GM19395 (cell line): ENCODE results near the gene SF3A1.
A peak's percentile ranks its signal among the peaks of the same experiment; 100 is the strongest.

Source experiments
- ATAC-seq: cut with Tn5 transposase; IDR thresholded peaks from one replicate; pipeline ENCODE4 v1.9.1; 2021; ENCODE audit warnings: mild to moderate bottlenecking, moderate library complexity; ENCODE audit not compliant: unreplicated experiment

Gene SF3A1

DNA sequence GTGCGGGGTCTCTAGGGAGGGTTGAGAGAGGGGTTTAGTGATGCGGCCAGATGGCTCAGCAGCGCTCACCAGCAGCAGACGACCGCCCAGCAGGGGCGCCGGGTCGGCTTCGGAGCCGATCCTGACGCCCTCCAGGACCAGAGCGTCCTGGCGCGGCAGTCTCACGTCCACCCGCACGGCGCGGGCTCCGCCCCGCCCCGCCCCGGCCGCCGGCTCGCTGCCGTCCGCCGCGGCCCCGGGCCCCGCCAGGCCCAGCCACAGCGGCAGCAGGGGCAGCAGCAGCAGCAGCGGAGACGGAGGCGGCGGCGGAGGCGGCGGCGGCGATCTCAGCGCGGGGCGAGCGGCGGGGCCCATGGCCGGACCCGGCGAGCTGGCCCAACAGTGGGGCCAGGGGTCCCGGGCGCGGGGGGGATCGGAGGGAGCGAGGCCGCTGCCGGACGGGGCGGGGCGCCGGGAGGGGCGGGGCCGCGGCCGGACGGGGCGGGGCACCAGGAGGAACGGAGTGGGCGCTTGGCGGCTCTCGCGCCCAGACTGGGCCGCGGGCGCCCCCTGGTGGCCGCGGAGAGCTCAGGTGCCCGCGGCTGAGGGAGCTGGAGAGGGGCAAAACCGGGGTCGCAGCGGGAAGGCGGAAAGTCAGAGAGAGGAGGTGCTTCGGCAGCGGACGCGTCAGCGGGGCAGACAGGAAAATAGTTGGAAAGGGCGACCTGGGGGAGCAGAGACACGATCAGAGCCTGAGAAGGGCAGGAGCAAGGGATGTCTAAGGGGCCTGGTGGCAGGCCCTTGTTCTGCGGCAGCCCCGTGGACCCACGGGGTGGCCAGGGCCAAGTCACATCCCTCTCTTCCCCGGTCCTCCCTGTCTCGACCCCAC is 30.5 kb upstream of the SF3A1 start, which contains the start of gene RNF215:
TSS of gene RNF215 (minus strand) at position 452 of the 868 bp plus-strand sequence. CDS start at position 354, 98 bp downstream.
- ATAC-seq = peak; percentile 63

DNA sequence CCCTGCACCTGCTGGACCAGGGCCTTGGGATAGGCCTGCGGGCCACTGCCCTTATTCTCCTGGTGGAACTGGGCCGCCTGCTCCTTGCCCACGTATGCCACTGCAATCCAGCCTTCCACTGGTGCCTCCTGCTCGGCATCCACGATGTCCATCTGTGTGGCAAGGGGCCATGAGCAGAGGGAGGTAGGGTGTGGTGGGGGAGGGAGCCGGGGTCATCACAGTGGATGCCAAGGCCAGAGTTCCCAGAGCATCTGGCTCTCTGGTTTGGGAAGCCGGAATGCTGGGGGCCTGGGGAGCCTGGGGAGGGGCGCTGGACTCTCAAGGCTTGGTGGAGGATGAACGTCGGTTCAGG is 29.9 kb upstream of the SF3A1 start:
- ATAC-seq = no peak

DNA sequence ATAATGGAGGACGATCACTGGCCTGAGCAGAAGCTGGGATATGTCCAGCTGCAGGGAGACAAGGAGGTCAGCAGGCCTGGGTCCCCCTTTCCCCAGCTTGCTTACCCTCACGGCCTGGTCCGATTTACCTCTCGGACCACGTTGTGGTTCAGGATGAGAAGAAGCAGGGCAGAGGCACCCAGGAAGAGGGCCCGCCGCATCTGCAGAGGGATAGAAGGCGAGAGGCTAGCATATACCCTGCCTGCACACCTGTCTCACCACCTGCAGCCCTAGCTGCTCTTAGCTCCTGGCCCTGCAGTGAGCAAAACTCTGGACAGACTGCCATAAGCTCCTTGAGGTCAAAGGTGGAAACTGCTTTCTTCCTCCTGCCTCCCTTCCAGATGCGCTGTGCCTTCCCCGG is 29.2 kb upstream of the SF3A1 start:
- ATAC-seq = no peak

DNA sequence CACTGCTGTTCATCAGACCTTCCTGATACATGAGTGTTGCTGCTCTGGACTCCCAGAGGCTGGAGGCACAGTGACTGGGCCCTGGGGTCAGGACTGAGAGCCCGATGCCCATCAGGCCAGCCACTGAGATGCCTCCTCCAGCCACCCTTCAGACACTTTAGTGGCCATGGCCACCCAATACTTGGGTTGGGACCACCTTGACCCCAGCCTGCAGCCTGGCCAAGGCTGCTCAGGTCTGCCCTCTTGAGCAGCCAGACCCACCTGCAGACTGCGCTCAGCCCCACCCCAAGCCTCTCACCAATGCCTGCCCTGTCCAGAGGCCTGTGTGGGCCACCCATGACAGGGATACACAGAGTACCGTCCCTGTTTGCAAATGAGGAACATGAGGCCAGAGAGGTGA is 26.4 kb upstream of the SF3A1 start:
- ATAC-seq = no peak

DNA sequence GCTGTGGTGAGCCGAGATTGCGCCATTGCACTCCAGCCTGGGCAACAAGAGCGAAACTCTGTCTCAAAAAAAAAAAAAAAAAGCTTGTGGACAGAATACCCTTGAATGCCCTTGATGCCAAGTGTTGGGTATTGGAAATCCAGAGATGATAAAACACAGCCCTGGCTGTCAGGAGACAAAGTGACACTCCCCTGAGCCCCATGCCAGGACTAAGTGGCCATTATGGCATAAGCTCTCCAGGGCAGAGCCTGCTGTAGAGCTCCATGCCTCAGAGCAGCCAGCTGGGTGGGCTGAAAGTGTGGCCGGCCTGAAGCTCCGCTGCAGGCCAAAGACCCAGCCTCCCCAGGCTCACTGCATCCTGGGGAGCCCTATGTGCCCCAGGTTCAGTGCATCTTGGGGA is 25.6 kb upstream of the SF3A1 start:
- no peak for ATAC-seq

DNA sequence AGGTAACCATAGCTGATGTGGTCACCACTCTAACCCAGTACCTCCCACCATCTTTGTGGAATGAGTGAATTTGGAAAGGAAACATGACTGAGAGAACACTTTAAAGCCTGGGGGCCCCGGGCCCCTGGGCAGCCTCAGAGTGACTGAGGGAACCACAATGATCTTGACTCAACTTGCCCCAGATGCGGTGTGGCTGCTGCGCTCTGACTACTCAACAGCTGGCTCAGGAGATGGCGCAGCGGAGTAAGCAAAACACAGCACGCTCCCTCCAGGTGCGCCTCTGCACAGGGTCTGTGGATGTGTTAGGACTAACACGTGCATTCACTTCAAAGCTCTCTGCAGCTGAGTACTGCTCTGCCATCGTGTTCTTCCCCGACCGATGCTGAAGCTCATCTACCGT is 24.6 kb upstream of the SF3A1 start:
- no peak for ATAC-seq

DNA sequence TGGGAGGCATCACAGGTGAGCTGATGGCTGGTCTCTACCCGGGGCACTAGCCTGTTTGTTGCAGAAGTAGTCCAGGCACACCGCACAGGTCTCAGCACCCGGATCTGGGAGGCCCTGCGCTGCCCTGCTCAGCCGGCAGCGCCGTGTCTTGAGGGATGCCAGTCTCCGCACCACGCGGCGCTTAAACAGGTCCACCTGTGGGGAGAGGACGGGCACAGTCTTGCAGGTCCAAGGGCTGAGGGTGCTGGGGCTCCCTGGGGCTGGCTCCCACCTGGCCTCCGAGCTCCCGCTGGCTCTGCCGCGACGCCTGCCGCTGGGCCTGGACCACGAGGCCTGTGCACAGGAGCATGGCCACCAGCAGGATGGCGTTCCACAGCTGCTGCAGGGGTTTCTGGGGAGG is 23.3 kb upstream of the SF3A1 start:
- ATAC-seq = no peak

DNA sequence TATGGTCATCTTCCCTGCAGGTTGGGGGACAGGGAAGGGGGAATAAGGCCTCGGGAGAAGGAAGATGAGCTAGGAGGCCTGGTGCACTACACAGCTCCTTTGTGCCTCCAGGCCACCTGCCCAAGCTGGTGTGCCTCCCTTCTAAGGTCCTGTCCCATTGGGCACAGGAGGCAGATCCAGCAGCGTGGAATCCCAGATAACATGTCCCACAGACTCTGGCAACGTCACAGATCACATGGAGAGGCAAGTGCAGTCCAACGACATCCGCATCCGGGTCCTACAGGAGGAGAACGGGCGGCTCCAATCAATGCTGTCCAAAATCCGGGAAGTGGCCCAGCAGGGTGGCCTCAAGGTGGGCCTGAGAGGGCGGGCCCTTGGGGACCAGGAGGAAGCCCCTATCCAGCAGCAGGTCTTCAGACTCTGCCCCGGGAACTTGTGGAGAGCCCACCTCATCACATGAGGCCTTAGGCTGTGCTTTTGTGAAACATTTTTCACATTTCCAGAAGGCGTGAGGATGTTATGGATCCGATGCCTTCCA is 18.7 kb upstream of the SF3A1 start:
- no peak for ATAC-seq

DNA sequence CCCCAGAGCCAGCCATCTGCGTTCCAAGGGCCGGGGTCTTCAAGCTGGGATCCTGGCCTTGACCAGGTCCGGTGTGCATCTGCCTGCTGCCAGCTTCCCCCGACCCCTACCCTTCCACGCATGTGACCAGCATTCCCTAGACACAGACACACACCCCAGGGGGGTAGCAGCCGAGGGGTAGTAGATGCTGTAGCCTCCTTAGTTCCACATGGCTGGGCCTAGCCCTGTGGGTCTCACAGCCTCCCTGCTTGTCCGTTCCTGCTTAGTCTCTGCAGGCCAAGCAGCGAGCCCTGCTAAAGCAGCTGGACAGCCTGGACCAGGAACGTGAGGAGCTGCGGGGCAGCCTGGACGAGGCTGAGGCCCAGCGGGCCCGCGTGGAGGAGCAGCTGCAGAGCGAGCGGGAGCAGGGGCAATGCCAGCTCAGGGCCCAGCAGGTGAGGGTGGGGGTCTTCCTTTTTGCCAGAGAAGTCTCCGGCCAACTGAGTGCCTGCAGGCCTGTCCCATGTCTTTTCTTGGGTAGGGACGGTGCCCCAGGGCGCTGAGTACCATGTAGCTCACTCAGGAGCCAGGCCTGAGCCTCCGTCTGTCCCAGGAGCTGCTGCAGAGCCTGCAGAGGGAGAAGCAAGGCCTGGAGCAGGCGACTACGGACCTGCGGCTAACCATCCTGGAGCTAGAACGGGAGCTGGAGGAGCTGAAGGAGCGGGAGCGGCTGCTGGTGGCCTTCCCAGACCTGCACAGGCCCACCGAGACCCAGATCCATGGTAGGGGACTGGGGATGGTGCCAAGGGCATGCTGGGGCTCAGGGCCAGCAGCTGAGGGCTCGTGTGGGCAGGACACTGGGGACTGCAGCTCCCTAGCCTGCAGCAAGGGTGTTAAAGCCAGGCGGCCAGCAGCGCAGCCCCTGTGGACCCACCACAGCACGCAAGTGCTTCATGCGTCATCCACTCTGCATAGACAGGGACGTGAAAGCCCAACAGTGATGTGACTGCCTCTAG is 16.9 kb upstream of the SF3A1 start:
- ATAC-seq = no peak

DNA sequence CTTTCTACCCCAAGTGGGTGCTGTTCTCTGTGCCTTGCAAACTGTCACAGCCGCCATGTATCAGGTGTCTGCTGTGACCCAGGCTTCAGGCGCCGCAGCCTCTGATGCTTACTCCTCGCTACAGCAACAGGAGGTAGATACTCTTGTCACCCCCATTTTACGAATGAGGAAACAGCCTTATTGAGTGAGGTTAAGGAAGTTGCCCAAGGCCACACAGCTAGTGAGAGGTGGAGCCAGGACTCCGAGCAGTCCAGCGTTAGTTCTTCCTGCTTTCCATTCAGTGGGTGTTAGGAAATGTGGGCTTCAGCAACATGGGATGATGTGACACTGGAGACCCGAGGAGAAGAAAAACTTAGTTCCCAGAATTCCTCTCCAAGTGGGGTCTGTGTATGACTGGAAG is 16.2 kb upstream of the SF3A1 start:
- no peak for ATAC-seq

DNA sequence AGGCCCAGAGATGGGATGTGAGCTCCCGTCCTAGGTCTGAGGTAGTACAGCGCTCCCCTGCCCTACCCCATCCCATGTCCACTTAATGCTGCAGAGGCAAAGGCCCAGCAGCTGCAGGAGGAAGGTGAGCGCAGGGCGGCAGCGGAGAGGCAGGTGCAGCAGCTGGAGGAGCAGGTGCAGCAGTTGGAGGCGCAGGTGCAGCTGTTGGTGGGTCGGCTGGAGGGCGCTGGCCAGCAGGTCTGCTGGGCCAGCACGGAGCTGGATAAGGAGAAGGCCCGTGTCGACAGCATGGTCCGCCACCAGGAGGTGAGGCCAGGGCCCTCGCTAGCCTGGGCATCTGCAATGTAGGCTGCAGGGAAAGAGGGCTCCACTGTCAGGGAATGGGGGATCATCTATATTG is 15.3 kb upstream of the SF3A1 start:
- no peak for ATAC-seq

DNA sequence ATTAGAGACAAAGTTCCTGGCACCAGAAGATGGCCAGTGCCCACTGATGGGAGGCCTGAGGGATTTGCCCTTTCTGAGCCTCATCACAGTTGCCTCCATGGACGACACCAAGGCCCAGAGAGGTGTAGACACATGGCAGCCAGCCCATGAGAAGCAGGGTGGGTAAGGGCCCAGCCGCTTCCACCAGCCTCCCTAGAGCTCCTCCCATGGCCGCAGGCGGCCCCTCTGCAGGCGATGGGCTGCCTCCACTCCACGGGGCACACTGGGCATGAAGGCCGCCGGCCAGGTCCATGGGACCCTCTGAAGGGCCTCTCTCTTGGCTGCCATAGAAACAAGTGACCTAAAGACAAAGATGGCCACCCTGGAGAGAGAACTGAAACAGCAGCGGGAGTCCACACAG is 14.6 kb upstream of the SF3A1 start:
- ATAC-seq = no peak

DNA sequence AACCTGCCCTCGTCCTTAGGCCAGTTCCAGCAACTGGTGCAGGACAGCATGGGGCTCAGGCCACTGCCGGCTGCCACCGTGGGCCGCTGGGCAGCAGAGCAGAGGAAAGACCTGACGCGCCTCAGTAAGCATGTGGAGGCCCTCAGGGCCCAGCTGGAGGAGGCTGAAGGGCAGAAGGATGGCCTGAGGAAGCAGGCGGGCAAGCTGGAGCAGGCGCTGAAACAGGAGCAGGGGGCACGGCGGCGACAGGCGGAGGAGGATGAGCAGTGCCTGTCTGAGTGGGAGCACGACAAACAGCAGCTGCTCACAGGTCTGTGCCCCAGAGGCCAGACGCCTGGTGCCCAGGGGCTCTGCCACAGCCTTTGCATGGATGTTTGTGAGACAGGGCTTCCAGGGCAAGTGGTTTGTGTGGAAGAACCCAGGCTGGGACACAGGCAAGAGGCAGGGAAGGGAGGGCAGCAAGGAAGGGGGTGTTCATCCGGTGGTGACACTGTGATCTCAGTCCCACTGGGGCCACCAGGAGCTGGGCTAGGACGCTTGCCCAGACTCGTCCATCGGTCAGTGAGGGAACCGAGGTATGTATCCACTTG is 14.0 kb upstream of the SF3A1 start:
- ATAC-seq = no peak

DNA sequence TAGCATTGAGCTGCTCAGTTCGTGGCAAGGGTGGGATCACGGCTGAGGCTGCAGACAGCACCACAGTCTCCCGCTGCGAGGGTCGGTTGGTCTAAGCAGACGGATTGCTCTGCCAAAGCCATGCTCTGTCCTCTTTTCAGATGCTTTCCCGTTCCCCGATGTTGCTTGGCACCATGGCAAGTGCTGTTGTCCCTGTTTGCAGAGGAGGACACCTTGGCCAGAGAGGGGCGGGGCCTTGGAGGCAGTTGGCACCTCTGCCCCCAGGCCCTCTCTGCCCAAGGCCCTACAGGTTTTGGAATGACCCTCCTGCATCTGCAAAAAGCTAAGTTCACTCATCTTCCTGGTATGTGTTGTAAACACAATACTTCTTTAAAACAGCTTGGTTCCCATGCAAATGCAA is 11.7 kb upstream of the SF3A1 start:
- no peak for ATAC-seq

DNA sequence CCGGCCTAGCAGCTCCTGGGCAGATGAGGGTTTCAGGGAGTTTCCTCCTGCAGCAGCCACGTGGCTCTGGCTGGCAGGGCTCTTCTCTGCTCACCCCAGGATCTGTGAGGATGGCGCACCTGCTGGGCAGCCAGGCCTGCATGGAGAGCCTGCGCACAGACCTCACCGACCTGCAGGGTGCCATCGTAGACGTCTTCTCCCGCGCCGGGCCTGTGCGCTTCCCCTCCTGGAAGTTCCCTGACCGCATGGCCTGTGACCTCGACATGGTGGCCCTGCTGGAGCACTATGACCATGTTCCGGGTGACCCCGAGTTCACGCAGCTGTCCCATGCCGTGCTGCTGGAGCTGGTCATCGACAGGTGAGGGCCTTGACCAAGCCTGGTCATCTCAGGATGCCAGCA is 9.2 kb upstream of the SF3A1 start:
- ATAC-seq = no peak

DNA sequence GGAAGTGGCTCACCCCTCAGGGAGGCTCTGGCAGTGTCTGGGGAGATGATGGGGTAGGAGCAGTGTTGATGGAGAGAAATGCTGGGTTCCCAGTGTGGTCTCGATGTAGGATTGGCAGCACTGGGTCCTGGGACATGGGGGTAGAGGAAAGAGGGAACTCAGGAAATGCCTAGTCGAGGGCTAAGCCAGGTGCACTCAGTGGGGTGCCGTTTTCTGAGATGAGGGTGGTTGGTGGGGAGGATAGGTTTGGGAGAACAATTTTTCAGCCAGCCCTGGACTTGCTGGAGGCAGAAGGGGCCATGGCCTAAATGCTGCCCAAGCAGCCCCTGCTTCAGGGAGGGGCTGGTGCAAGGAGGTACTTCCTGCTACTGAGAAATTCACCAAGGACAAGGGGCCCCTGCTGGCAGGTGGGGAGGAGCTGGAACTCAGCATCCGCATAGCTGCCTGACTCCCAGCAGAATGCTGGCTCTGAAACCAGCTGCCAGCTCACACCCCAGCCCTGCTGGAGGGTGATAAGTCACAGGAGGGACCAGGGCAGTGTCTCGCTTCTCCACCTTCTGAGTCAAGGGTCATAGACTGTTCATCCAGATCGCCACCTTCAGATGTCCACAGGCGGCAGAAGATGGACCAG is 6.1 kb upstream of the SF3A1 start:
- ATAC-seq = no peak

DNA sequence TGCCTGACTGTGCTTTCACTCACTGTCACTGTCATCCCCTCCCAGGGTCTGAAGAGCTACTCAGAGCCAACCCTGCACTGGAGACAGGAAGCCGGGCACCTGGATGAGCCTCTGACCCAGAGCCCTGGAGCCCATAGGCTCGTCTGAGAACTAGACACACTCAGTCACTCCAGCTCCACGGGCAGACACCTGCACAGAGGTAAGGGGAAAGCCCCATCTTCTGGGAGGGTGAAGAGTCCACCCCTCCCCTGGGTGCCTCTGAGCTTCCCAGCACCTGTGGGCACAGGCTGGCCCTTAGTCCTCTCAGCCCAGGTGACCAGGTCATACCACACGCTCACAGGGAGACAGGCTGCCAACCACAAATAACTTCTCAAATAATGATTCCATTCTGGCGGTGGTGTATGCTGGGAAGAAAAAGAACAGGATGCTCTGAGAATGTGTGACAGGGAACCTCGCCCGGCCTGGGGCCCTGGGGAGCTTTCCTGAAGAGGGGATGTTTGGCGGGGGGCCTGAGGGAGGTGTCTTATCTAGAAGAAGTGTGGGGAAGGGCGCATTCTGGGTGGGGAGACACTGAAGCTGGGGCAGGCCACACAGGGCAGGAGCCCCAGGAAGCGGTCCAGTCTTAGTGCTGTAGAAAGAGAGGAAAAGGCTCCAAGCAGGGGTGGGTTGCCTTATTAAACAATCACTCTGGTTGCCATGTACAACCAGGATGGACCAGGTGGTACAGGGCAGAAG is 5.4 kb upstream of the SF3A1 start:
- ATAC-seq = no peak

DNA sequence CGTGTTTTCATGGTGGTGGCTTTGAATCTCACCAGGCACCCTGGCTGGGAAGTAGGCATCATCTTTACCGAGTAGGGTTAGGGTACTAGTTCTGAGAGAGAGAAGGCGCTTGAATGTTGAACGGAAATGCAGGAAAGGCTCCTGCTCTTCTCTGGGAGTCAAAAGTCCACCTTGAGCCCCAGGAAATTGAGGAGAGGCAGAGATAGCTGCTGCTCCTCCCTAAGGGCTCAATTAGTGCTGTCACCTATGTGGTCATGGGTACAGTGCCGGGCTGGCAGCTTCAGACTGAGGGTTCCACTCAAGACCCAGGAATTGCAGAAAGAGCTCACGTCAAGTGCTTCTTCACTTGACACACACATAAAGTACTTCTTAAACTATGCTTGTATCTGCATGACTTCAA is 1.8 kb upstream of the SF3A1 start:
- no peak for ATAC-seq

DNA sequence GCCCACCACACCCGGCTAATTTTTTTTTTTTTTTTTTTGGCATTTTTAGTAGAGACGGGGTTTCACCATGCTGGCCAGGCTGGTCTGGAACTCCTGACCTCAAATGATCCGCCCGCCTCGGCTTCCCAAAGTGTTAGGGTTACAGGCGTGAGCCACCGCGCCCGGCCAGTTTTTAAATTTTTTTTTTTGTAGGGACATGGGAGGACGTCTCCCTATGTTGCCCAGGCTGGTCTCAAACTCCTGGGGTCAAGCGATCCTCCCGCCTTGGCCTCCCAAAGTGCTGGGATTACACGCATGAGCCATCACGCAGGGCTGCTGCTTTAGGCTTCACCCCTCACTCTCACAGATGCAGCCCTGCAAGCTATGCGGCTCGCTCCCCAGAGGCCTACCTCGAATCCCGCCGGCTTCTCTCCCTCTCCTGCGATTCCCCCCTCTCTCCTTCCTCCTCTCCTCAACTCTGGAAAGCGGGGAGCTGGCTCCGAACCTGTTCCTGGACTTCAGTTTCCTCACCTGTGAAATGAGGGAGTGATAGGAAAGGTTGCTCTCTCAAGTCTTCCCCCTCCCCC is 1.0 kb upstream of the SF3A1 start:
- no peak for ATAC-seq

DNA sequence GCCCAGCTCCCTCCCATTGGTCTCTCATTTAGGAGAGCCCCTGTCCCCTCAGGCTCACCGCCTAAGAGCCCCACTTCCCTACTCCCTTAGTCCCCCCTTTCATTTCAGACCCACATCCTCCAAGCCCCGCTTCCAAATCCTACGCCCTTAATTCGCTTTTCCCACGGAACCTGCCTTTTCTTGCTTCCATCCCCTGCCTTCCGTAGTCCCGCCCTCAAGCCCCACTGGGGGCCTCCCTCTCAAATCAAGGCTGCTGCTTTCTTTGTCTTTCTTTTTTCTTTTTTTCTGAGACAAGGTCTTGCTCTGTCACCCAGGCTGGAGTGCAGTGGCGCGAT is 509 bp upstream of the SF3A1 start:
- ATAC-seq = no peak
